Hepatocyte (in vitro differentiated cells): ENCODE data around the gene LUZP4. TPM values are rescaled to one million over a fixed set of nuclear protein-coding genes. Genes with fewer than 3 reads are reported as not detected.

Experiments used
- DNase-seq: peaks from one replicate; pipeline ENCODE4 v3.0.0-alpha.2; 2016; ENCODE audit warnings: low spot score
- H2AFZ ChIP-seq: fragments of 200-600 bp; sonication (generic); 2 replicates; pipeline ENCODE4 v1.6.0; 2016; ENCODE audit warnings: antibody characterized with exemption, mild to moderate bottlenecking
- H3K27ac ChIP-seq: fragments of 200-600 bp; sonication (generic); 2 replicates; pipeline ENCODE4 v1.5.1; 2016; ENCODE audit warnings: mild to moderate bottlenecking
- H3K27me3 ChIP-seq: fragments of 200-600 bp; sonication (generic); 2 replicates; pipeline ENCODE4 v1.6.1; 2016
- H3K36me3 ChIP-seq: fragments of 200-600 bp; sonication (generic); replicated peaks from 2 replicates; pipeline ENCODE4 v1.5.1; 2016; ENCODE audit warnings: low read depth; ENCODE audit not compliant: insufficient read depth
- H3K4me1 ChIP-seq: fragments of 200-600 bp; sonication (generic); 2 replicates; pipeline ENCODE4 v1.5.1; 2016; ENCODE audit warnings: mild to moderate bottlenecking, moderate library complexity; ENCODE audit not compliant: insufficient read depth
- H3K4me2 ChIP-seq: fragments of 200-600 bp; sonication (generic); 2 replicates; pipeline ENCODE4 v1.6.0; 2016
- H3K4me3 ChIP-seq: fragments of 200-600 bp; sonication (generic); 2 replicates; pipeline ENCODE4 v1.5.1; 2016; ENCODE audit warnings: mild to moderate bottlenecking
- H3K79me2 ChIP-seq: fragments of 200-600 bp; sonication (generic); 2 replicates; pipeline ENCODE4 v1.6.0; 2017; ENCODE audit warnings: mild to moderate bottlenecking
- H3K9me2 ChIP-seq: fragments of 200-600 bp; sonication (generic); replicated peaks from 2 replicates; pipeline ENCODE4 v1.6.0; 2017; ENCODE audit warnings: mild to moderate bottlenecking; ENCODE audit not compliant: insufficient read depth
- H3K9me3 ChIP-seq: fragments of 200-600 bp; sonication (generic); 2 replicates; pipeline ENCODE4 v1.5.1; 2016; ENCODE audit warnings: low read depth, mild to moderate bottlenecking
- H4K20me1 ChIP-seq: fragments of 200-600 bp; sonication (generic); 2 replicates; pipeline ENCODE4 v1.6.0; 2016; ENCODE audit warnings: mild to moderate bottlenecking; ENCODE audit not compliant: insufficient read depth, poor library complexity, severe bottlenecking
- CTCF ChIP-seq: fragments of 200-600 bp; sonication (generic); IDR thresholded peaks from 2 replicates; pipeline ENCODE4 v1.5.1; 2016; ENCODE audit warnings: antibody characterized with exemption, mild to moderate bottlenecking; ENCODE audit not compliant: poor library complexity
- EZH2 ChIP-seq: fragments of 200-600 bp; sonication (generic); IDR thresholded peaks from 2 replicates; pipeline ENCODE4 v1.6.1; 2016; ENCODE audit warnings: antibody characterized with exemption, mild to moderate bottlenecking, borderline replicate concordance
- EZH2phosphoT487 ChIP-seq: fragments of 200-600 bp; sonication (generic); IDR thresholded peaks from one replicate; pipeline ENCODE4 v1.6.1; 2018; ENCODE audit warnings: antibody characterized with exemption, mild to moderate bottlenecking, low read depth, moderate library complexity; ENCODE audit not compliant: unreplicated experiment, severe bottlenecking
- WGBS: methylation state at CpG from one replicate; pipeline ENCODE4 v1.1.6; 2016; ENCODE audit warnings: low lambda C conversion rate; ENCODE audit errors: missing lambda C conversion rate; 5-methylcytosine and 5-hydroxymethylcytosine counted together
- polyA plus RNA-seq: library from polyadenylated mRNA; unstranded; fragments of >200 nt; fragmentation: Nextera tagmentation; extraction: Ambion mirVana; gene quantifications from 2 replicates; pipeline ENCODE4 v1.2.1, GENCODE V29; 2016
- total RNA-seq: library from RNA; depleted of rRNA; stranded (reverse); fragments of >200 nt; gene quantifications from 2 replicates; pipeline ENCODE4 v1.2.3, GENCODE V29; 2014

Gene LUZP4
- total RNA-seq (not detected in 2 replicates), polyA plus RNA-seq (not detected in 2 replicates)

GRCh38 chrX:115289465-115289864 is at the start of gene LUZP4:
TSS of gene LUZP4 (plus strand) at chrX:115289715. CDS start at chrX:115289760, 45 bp downstream.
- no peaks in the 10 kb centered on the region for H3K9me2 ChIP-seq
- no peaks in the 10 kb centered on the region for H3K4me1 ChIP-seq
- no peak within 1 kb of the TSS for H3K4me2 ChIP-seq
- TF ChIP-seq EZH2phosphoT487: no peak
- no peak for TF ChIP-seq EZH2
- no peak for TF ChIP-seq CTCF
- no peaks in the 10 kb centered on the region for H3K79me2 ChIP-seq
- DNase-seq: no peak
- no peaks in the 10 kb centered on the region for H4K20me1 ChIP-seq
- no peak within 1 kb of the TSS for H3K4me3 ChIP-seq
- no peaks in the 10 kb centered on the region for H3K36me3 ChIP-seq
- 98% methylated on average over 17 of the region's 17 CpGs for WGBS
- H3K27ac ChIP-seq: no peak within 1 kb of the TSS
- H2AFZ ChIP-seq: no peak within 1 kb of the TSS
- no peaks in the 10 kb centered on the region for H3K27me3 ChIP-seq
- H3K9me3 ChIP-seq: no peaks in the 10 kb centered on the region

GRCh38 chrX:115251458-115252233 is 37.9 kb upstream of the LUZP4 start:
- Histone ChIP-seq H3K27me3 (no peaks in the 10 kb centered on the region), H3K79me2 (no peaks in the 10 kb centered on the region), H3K4me3 (no peak overlapping the region), H2AFZ (no peak overlapping the region), H3K9me3 (no peaks in the 10 kb centered on the region), H3K27ac (no peak overlapping the region), H3K4me2 (no peak overlapping the region), H3K4me1 (peaks cover 11% of the 10 kb centered on the region), H3K9me2 (no peaks in the 10 kb centered on the region), H4K20me1 (no peaks in the 10 kb centered on the region), H3K36me3 (no peaks in the 10 kb centered on the region)
- WGBS: 84% methylated on average over 2 of the region's 2 CpGs
- TF ChIP-seq CTCF (no peak), EZH2phosphoT487 (no peak), EZH2 (no peak)
- no peak for DNase-seq

- TF ChIP-seq CTCF (no peak), EZH2 (no peak), EZH2phosphoT487 (no peak)
- Histone ChIP-seq H3K4me1 (peaks cover 20% of the 10 kb centered on the region), H3K36me3 (no peaks in the 10 kb centered on the region), H3K4me2 (no peak overlapping the region), H4K20me1 (no peaks in the 10 kb centered on the region), H3K9me3 (no peaks in the 10 kb centered on the region), H3K9me2 (no peaks in the 10 kb centered on the region), H3K27ac (no peak overlapping the region), H3K27me3 (no peaks in the 10 kb centered on the region), H3K4me3 (no peak overlapping the region), H3K79me2 (no peaks in the 10 kb centered on the region), H2AFZ (no peak overlapping the region)
- 87% methylated on average over 2 of the region's 2 CpGs for WGBS
- no peak for DNase-seq
These were observed 34.5 kb upstream of the LUZP4 start for GRCh38 chrX:115255003-115255402.
